H9 (cell line): ENCODE results near the gene MYOF. TPM values are rescaled to one million over a fixed set of nuclear protein-coding genes. Genes with fewer than 3 reads are reported as not detected.

Experiments
- DNase-seq: peaks from one replicate; pipeline ENCODE4 v3.0.0-alpha.2; 2017
- H2AFZ ChIP-seq: one replicate; pipeline ENCODE4 v1.6.1; 2013; ENCODE audit warnings: mild to moderate bottlenecking, low read length, control low read depth, moderate library complexity
- H2AK5ac ChIP-seq: 2 replicates; pipeline ENCODE4 v1.6.1; 2013; ENCODE audit warnings: low read length, control low read depth, mixed read lengths; ENCODE audit not compliant: insufficient read length
- H2BK120ac ChIP-seq: one replicate; pipeline ENCODE4 v1.6.1; 2013; ENCODE audit warnings: low read depth, mild to moderate bottlenecking, low read length, control low read depth, inconsistent platforms; ENCODE audit not compliant: poor library complexity, severe bottlenecking
- H2BK12ac ChIP-seq: 2 replicates; pipeline ENCODE4 v1.6.1; 2013; ENCODE audit warnings: low read length, control low read depth, mixed read lengths, low read depth; ENCODE audit not compliant: insufficient read length
- H2BK15ac ChIP-seq: 2 replicates; pipeline ENCODE4 v1.6.1; 2013; ENCODE audit warnings: low read depth, low read length, control low read depth
- H2BK20ac ChIP-seq: one replicate; pipeline ENCODE4 v1.6.1; 2013; ENCODE audit warnings: low read depth, mild to moderate bottlenecking, low read length, control low read depth, inconsistent platforms; ENCODE audit not compliant: poor library complexity, severe bottlenecking
- H2BK5ac ChIP-seq: 2 replicates; pipeline ENCODE4 v1.6.1; 2013; ENCODE audit warnings: low read length, control low read depth, mixed read lengths; ENCODE audit not compliant: insufficient read length
- H3K14ac ChIP-seq: 2 replicates; pipeline ENCODE4 v1.6.1; 2013; ENCODE audit warnings: low read length, control low read depth; ENCODE audit not compliant: insufficient read depth
- H3K18ac ChIP-seq: 2 replicates; pipeline ENCODE4 v1.6.1; 2013; ENCODE audit warnings: low read depth, mild to moderate bottlenecking, mixed read lengths, low read length, control low read depth; ENCODE audit not compliant: insufficient read length
- H3K23ac ChIP-seq: 2 replicates; pipeline ENCODE4 v1.6.1; 2013; ENCODE audit warnings: low read length, control low read depth, mixed read lengths, low read depth; ENCODE audit not compliant: insufficient read length
- H3K23me2 ChIP-seq: 2 replicates; pipeline ENCODE4 v1.6.1; 2013; ENCODE audit warnings: low read depth, mild to moderate bottlenecking, mixed read lengths, low read length, control low read depth; ENCODE audit not compliant: insufficient read length, poor library complexity, severe bottlenecking
- H3K27ac ChIP-seq: 2 replicates; pipeline ENCODE4 v1.5.1; 2013; ENCODE audit warnings: low read length, control low read depth, mixed read lengths, low read depth; ENCODE audit not compliant: insufficient read length
- H3K27me3 ChIP-seq: 2 replicates; pipeline ENCODE4 v1.6.1; 2013; ENCODE audit warnings: low read length, control low read depth, inconsistent platforms; ENCODE audit not compliant: insufficient read depth
- H3K4ac ChIP-seq: 2 replicates; pipeline ENCODE4 v1.6.1; 2013; ENCODE audit warnings: low read depth, mild to moderate bottlenecking, control low read depth, inconsistent platforms, low read length, moderate library complexity
- H3K4me1 ChIP-seq: 2 replicates; pipeline ENCODE4 v1.6.1; 2013; ENCODE audit warnings: low read length, control low read depth, inconsistent platforms; ENCODE audit not compliant: insufficient read depth
- H3K4me2 ChIP-seq: 2 replicates; pipeline ENCODE4 v1.6.1; 2013; ENCODE audit warnings: low read length, control low read depth, mixed read lengths; ENCODE audit not compliant: insufficient read length, insufficient read depth
- H3K56ac ChIP-seq: 2 replicates; pipeline ENCODE4 v1.6.1; 2013; ENCODE audit warnings: low read depth, mild to moderate bottlenecking, mixed read lengths, low read length, control low read depth; ENCODE audit not compliant: insufficient read length
- H3K79me1 ChIP-seq: 2 replicates; pipeline ENCODE4 v1.6.1; 2013; ENCODE audit warnings: low read depth, mild to moderate bottlenecking, moderate library complexity, low read length, control low read depth, inconsistent platforms; ENCODE audit not compliant: insufficient read depth, poor library complexity, severe bottlenecking
- H3K79me2 ChIP-seq: 2 replicates; pipeline ENCODE4 v1.6.1; 2013; ENCODE audit warnings: low read length, control low read depth, inconsistent platforms; ENCODE audit not compliant: insufficient read depth
- H3K9ac ChIP-seq: 2 replicates; pipeline ENCODE4 v1.6.1; 2013; ENCODE audit warnings: low read length, control low read depth, mixed read lengths; ENCODE audit not compliant: insufficient read length; ENCODE audit errors: extremely low read depth
- H3K9me3 ChIP-seq: one replicate; pipeline ENCODE4 v1.6.1; 2013; ENCODE audit warnings: low read depth, low read length, inconsistent platforms; ENCODE audit not compliant: control insufficient read depth
- H3T11ph ChIP-seq: one replicate; pipeline ENCODE4 v1.6.1; 2013; ENCODE audit warnings: mild to moderate bottlenecking, low read length, control low read depth, inconsistent platforms
- H4K20me1 ChIP-seq: one replicate; pipeline ENCODE4 v1.6.1; 2013; ENCODE audit not compliant: control insufficient read depth, insufficient read length, insufficient read depth
- H4K5ac ChIP-seq: 2 replicates; pipeline ENCODE4 v1.6.1; 2013; ENCODE audit warnings: low read depth, mild to moderate bottlenecking, mixed read lengths, low read length, control low read depth; ENCODE audit not compliant: insufficient read length
- H4K8ac ChIP-seq: replicated peaks from 2 replicates; pipeline ENCODE4 v1.6.1; 2013; ENCODE audit warnings: low read length, control low read depth, mixed read lengths, low read depth; ENCODE audit not compliant: insufficient read length
- H4K91ac ChIP-seq: 2 replicates; pipeline ENCODE4 v1.6.1; 2013; ENCODE audit warnings: low read depth, mild to moderate bottlenecking, moderate library complexity, mixed read lengths, low read length, control low read depth; ENCODE audit not compliant: insufficient read length
- H3K27ac Mint-ChIP-seq, 3 experiments: 2 replicates in 2 of 3; 3 replicates in 1 of 3; pipeline ENCODE4 v1.8.0; 2020 to 2021; ENCODE audit warnings: mixed read lengths in 3 of 3, mild to moderate bottlenecking in 1 of 3, moderate library complexity in 1 of 3
- H3K27me3 Mint-ChIP-seq: 2 replicates; pipeline ENCODE4 v1.8.0; 2021; ENCODE audit warnings: low read depth, mild to moderate bottlenecking, moderate library complexity, mixed read lengths
- H3K36me3 Mint-ChIP-seq, 3 experiments: 2 replicates in 2 of 3; 3 replicates in 1 of 3; pipeline ENCODE4 v1.8.0; 2020 to 2021; ENCODE audit warnings: low read depth in 3 of 3, mixed read lengths in 3 of 3; ENCODE audit not compliant: insufficient read depth in 1 of 3
- H3K4me1 Mint-ChIP-seq, 2 experiments: 2 replicates each; pipeline ENCODE4 v1.8.0; 2020; ENCODE audit warnings: mixed read lengths in 2 of 2
- H3K4me3 Mint-ChIP-seq, 2 experiments: 2 replicates in 1 of 2; 3 replicates in 1 of 2; pipeline ENCODE4 v1.8.0; 2020 to 2021; ENCODE audit warnings: mild to moderate bottlenecking in 2 of 2, mixed read lengths in 2 of 2, moderate library complexity in 1 of 2
- H3K9me3 Mint-ChIP-seq, 2 experiments: 2 replicates in 1 of 2; 3 replicates in 1 of 2; pipeline ENCODE4 v1.8.0; 2020; ENCODE audit warnings: mild to moderate bottlenecking in 2 of 2, mixed read lengths in 2 of 2, moderate library complexity in 1 of 2
- CTCF ChIP-seq: fragments of 200-600 bp; sonication (generic); conservative IDR thresholded peaks from 3 replicates; pipeline ENCODE4 v1.8.0; 2021; ENCODE audit warnings: antibody characterized with exemption, mild to moderate bottlenecking
- WGBS: extraction: QIAGEN DNeasy Blood & Tissue Kit; methylation state at CpG from one replicate; pipeline ENCODE4 v1.1.7; 2013; ENCODE audit warnings: missing lambda C conversion rate, low lambda C conversion rate, mixed read lengths; ENCODE audit not compliant: insufficient read length; ENCODE audit errors: extremely low coverage; 5-methylcytosine and 5-hydroxymethylcytosine counted together
- long read RNA-seq: library from polyadenylated mRNA; unstranded; transcript quantifications from one replicate; pipeline ENCODE4 v2.0.0, GENCODE V29; 2020
- total RNA-seq: library from RNA; stranded (reverse); gene quantifications from 2 replicates; pipeline ENCODE4 v1.2.1, GENCODE V29; 2021

MYOF gene
- 2.7 and 2.8 TPM in 2 replicates for total RNA-seq
- long read RNA-seq, partial matches to known transcripts, result 2 of 5 reads
- long read RNA-seq, other reads (novel, unspliced or antisense), result 2 of 5 reads

GRCh38 chr10:93482145-93482834 lies at the start of gene MYOF:
Gene MYOF (minus strand): TSS chr10:93482334. CDS start chr10:93482194, 140 bp downstream.
- Histone ChIP-seq H3K27ac (no peak within 1 kb of the TSS), H3K56ac (no peak within 1 kb of the TSS), H3K23ac (no peak within 1 kb of the TSS), H2BK15ac (no peak within 1 kb of the TSS), H3K9me3 (no peaks in the 10 kb centered on the region), H2BK120ac (no peak within 1 kb of the TSS), H2AFZ (peak within 1 kb of the TSS; percentile 99), H2BK5ac (no peak within 1 kb of the TSS), H3K9ac (peak within 1 kb of the TSS; percentile 68), H2AK5ac (no peak within 1 kb of the TSS), H2BK20ac (no peak within 1 kb of the TSS), H3T11ph (no peak within 1 kb of the TSS), H2BK12ac (no peak within 1 kb of the TSS), H3K14ac (peak within 1 kb of the TSS; percentile 81; the same call in 1 of the 2 replicates), H3K23me2 (peaks cover 6% of the 10 kb centered on the region), H3K18ac (peak within 1 kb of the TSS; percentile 54), H4K20me1 (no peaks in the 10 kb centered on the region), H3K79me2 (no peaks in the 10 kb centered on the region), H3K27me3 (no peaks in the 10 kb centered on the region), H3K79me1 (no peaks in the 10 kb centered on the region), H4K91ac (no peak within 1 kb of the TSS), H3K4me2 (peak within 1 kb of the TSS; percentile 95), H4K8ac (no peak within 1 kb of the TSS), H3K4ac (no peak within 1 kb of the TSS), H4K5ac (no peak within 1 kb of the TSS), H3K4me1 (no peaks in the 10 kb centered on the region)
- H3K27me3 Mint-ChIP-seq, result peaks cover 13% of the 10 kb centered on the region
- peak within 1 kb of the TSS; percentile 77 to 87 for H3K4me3 Mint-ChIP-seq
- DNase-seq, result peak; percentile 61
- peak; percentile 80 for TF ChIP-seq CTCF
- H3K36me3 Mint-ChIP-seq, result no peaks in the 10 kb centered on the region
- H3K27ac Mint-ChIP-seq, result peak within 1 kb of the TSS in 1 of 3 experiments; percentile 29; a peak in 2 of 7 replicates
- H3K9me3 Mint-ChIP-seq, result no peaks in the 10 kb centered on the region
- no CpG with 5 or more reads among the region's 27 CpGs for WGBS
- peaks cover 14 to 20% of the 10 kb centered on the region in 2 experiments for H3K4me1 Mint-ChIP-seq
